T-helper 2 cell treated with Interferon-gamma antibody and Interleukin-4, amounts not matched to agents 5 μg/mL and 100 μg/mL, for 36 hours (primary cell): ENCODE results near the gene IL12A.

ENCODE experiments used
- DNase-seq: peaks from one replicate; pipeline ENCODE4 v3.0.0; 2021; ENCODE audit warnings: low spot score
- H3K27ac Mint-ChIP-seq: one replicate; pipeline ENCODE4 v1.8.0; 2021; ENCODE audit warnings: mild to moderate bottlenecking, mixed read lengths
- H3K27me3 Mint-ChIP-seq: one replicate; pipeline ENCODE4 v1.8.0; 2021; ENCODE audit warnings: low read depth, mixed read lengths
- H3K36me3 Mint-ChIP-seq: one replicate; pipeline ENCODE4 v1.8.0; 2021; ENCODE audit warnings: low read depth, mixed read lengths
- H3K4me1 Mint-ChIP-seq: one replicate; pipeline ENCODE4 v1.8.0; 2021; ENCODE audit warnings: low read depth, mixed read lengths
- H3K4me3 Mint-ChIP-seq: one replicate; pipeline ENCODE4 v1.8.0; 2022; ENCODE audit warnings: mild to moderate bottlenecking, moderate library complexity, mixed read lengths
- H3K9me3 Mint-ChIP-seq: one replicate; pipeline ENCODE4 v1.8.0; 2021; ENCODE audit warnings: mixed read lengths

IL12A gene

GRCh38 chr3:159971311-159971710 is 17.3 kb upstream of the IL12A start:
- no peak overlapping the region for H3K27ac Mint-ChIP-seq
- no peaks in the 10 kb centered on the region for H3K9me3 Mint-ChIP-seq
- DNase-seq, result no peak
- H3K36me3 Mint-ChIP-seq, result no peaks in the 10 kb centered on the region
- no peaks in the 10 kb centered on the region for H3K4me1 Mint-ChIP-seq
- peaks cover 50% of the 10 kb centered on the region for H3K27me3 Mint-ChIP-seq
- no peak overlapping the region for H3K4me3 Mint-ChIP-seq

- Mint-ChIP-seq H3K4me1 (no peaks in the 10 kb centered on the region), H3K27ac (no peak overlapping the region), H3K4me3 (no peak overlapping the region), H3K9me3 (no peaks in the 10 kb centered on the region), H3K36me3 (no peaks in the 10 kb centered on the region), H3K27me3 (peaks cover 61% of the 10 kb centered on the region)
- DNase-seq, result no peak
Measured at GRCh38 chr3:159977295-159977694, 11.3 kb upstream of the IL12A start.

GRCh38 chr3:159978353-159978752 is 10.3 kb upstream of the IL12A start:
- Mint-ChIP-seq H3K36me3 (no peaks in the 10 kb centered on the region), H3K4me1 (no peaks in the 10 kb centered on the region), H3K27ac (no peak overlapping the region), H3K4me3 (no peak overlapping the region), H3K9me3 (no peaks in the 10 kb centered on the region), H3K27me3 (peaks cover 61% of the 10 kb centered on the region)
- DNase-seq, result no peak

GRCh38 chr3:159978918-159979703 is 9.5 kb upstream of the IL12A start:
- Mint-ChIP-seq H3K27me3 (peaks cover 55% of the 10 kb centered on the region), H3K9me3 (no peaks in the 10 kb centered on the region), H3K4me1 (no peaks in the 10 kb centered on the region), H3K27ac (no peak overlapping the region), H3K4me3 (no peak overlapping the region), H3K36me3 (no peaks in the 10 kb centered on the region)
- no peak for DNase-seq

- Mint-ChIP-seq H3K9me3 (no peaks in the 10 kb centered on the region), H3K27ac (no peak overlapping the region), H3K4me1 (peaks cover 4% of the 10 kb centered on the region), H3K36me3 (no peaks in the 10 kb centered on the region), H3K4me3 (no peak overlapping the region), H3K27me3 (peaks cover 41% of the 10 kb centered on the region)
- no peak for DNase-seq
Measured at GRCh38 chr3:159982442-159982974, 6.1 kb upstream of the IL12A start.

GRCh38 chr3:159987291-159987711 is 1.3 kb upstream of the IL12A start:
- Mint-ChIP-seq H3K36me3 (peaks cover 18% of the 10 kb centered on the region), H3K27me3 (peaks cover 21% of the 10 kb centered on the region), H3K9me3 (peaks cover 5% of the 10 kb centered on the region), H3K4me1 (peaks cover 23% of the 10 kb centered on the region), H3K27ac (no peak overlapping the region), H3K4me3 (peak overlapping the region; percentile 89)
- DNase-seq, result peak; percentile 29

GRCh38 chr3:159989973-159990846 is 1.6 kb downstream of the IL12A start:
- H3K4me3 Mint-ChIP-seq, result peak overlapping the region; percentile 89
- peaks cover 5% of the 10 kb centered on the region for H3K9me3 Mint-ChIP-seq
- H3K36me3 Mint-ChIP-seq, result peaks cover 36% of the 10 kb centered on the region
- H3K4me1 Mint-ChIP-seq, result peaks cover 25% of the 10 kb centered on the region
- no peak overlapping the region for H3K27ac Mint-ChIP-seq
- DNase-seq, result no peak
- H3K27me3 Mint-ChIP-seq, result peaks cover 2% of the 10 kb centered on the region

GRCh38 chr3:159991591-159991990 is 3.0 kb downstream of the IL12A start:
- H3K4me1 Mint-ChIP-seq, result peaks cover 25% of the 10 kb centered on the region
- H3K4me3 Mint-ChIP-seq, result no peak overlapping the region
- H3K9me3 Mint-ChIP-seq, result peaks cover 5% of the 10 kb centered on the region
- no peak overlapping the region for H3K27ac Mint-ChIP-seq
- no peak for DNase-seq
- peaks cover 2% of the 10 kb centered on the region for H3K27me3 Mint-ChIP-seq
- peaks cover 42% of the 10 kb centered on the region for H3K36me3 Mint-ChIP-seq

- H3K4me3 Mint-ChIP-seq, result no peak overlapping the region
- peaks cover 42% of the 10 kb centered on the region for H3K36me3 Mint-ChIP-seq
- no peak overlapping the region for H3K27ac Mint-ChIP-seq
- no peak for DNase-seq
- peaks cover 2% of the 10 kb centered on the region for H3K27me3 Mint-ChIP-seq
- peaks cover 5% of the 10 kb centered on the region for H3K9me3 Mint-ChIP-seq
- peaks cover 20% of the 10 kb centered on the region for H3K4me1 Mint-ChIP-seq
Measured at GRCh38 chr3:159992589-159992988, 4.0 kb downstream of the IL12A start.

- H3K27ac Mint-ChIP-seq, result no peak overlapping the region
- no peak for DNase-seq
- no peaks in the 10 kb centered on the region for H3K27me3 Mint-ChIP-seq
- peaks cover 42% of the 10 kb centered on the region for H3K36me3 Mint-ChIP-seq
- H3K4me1 Mint-ChIP-seq, result peaks cover 12% of the 10 kb centered on the region
- no peak overlapping the region for H3K4me3 Mint-ChIP-seq
- peaks cover 5% of the 10 kb centered on the region for H3K9me3 Mint-ChIP-seq
Measured at GRCh38 chr3:159994182-159994581, 5.5 kb downstream of the IL12A start.

GRCh38 chr3:159995091-159995490 is 6.5 kb downstream of the IL12A start:
- no peaks in the 10 kb centered on the region for H3K27me3 Mint-ChIP-seq
- H3K9me3 Mint-ChIP-seq, result peaks cover 5% of the 10 kb centered on the region
- H3K36me3 Mint-ChIP-seq, result peaks cover 40% of the 10 kb centered on the region
- H3K27ac Mint-ChIP-seq, result no peak overlapping the region
- DNase-seq, result no peak
- no peak overlapping the region for H3K4me3 Mint-ChIP-seq
- peaks cover 9% of the 10 kb centered on the region for H3K4me1 Mint-ChIP-seq

- Mint-ChIP-seq H3K27ac (no peak overlapping the region), H3K4me1 (peaks cover 3% of the 10 kb centered on the region), H3K4me3 (no peak overlapping the region), H3K27me3 (no peaks in the 10 kb centered on the region), H3K9me3 (peaks cover 5% of the 10 kb centered on the region), H3K36me3 (peaks cover 36% of the 10 kb centered on the region)
- DNase-seq, result no peak
Measured at GRCh38 chr3:159996018-159996417, 7.4 kb downstream of the IL12A start.

GRCh38 chr3:159996959-159997358 is 8.3 kb downstream of the IL12A start:
- Mint-ChIP-seq H3K4me3 (no peak overlapping the region), H3K9me3 (no peaks in the 10 kb centered on the region), H3K36me3 (peaks cover 27% of the 10 kb centered on the region), H3K27ac (no peak overlapping the region), H3K27me3 (no peaks in the 10 kb centered on the region), H3K4me1 (peaks cover 2% of the 10 kb centered on the region)
- no peak for DNase-seq

- no peak for DNase-seq
- Mint-ChIP-seq H3K9me3 (no peaks in the 10 kb centered on the region), H3K4me1 (peaks cover 17% of the 10 kb centered on the region), H3K4me3 (no peak overlapping the region), H3K27ac (no peak overlapping the region), H3K36me3 (peaks cover 2% of the 10 kb centered on the region), H3K27me3 (no peaks in the 10 kb centered on the region)
Measured at GRCh38 chr3:160001148-160001760, 12.6 kb downstream of the IL12A start.
